ENCODE data around the gene SAMD9L. TPM values are rescaled to one million over a fixed set of nuclear protein-coding genes. Genes with fewer than 3 reads are reported as not detected.

SAMD9L gene
- total and polyA plus RNA-seq, 2 donors from 2014 or later, result 4.5 to 14.9 TPM

DNA sequence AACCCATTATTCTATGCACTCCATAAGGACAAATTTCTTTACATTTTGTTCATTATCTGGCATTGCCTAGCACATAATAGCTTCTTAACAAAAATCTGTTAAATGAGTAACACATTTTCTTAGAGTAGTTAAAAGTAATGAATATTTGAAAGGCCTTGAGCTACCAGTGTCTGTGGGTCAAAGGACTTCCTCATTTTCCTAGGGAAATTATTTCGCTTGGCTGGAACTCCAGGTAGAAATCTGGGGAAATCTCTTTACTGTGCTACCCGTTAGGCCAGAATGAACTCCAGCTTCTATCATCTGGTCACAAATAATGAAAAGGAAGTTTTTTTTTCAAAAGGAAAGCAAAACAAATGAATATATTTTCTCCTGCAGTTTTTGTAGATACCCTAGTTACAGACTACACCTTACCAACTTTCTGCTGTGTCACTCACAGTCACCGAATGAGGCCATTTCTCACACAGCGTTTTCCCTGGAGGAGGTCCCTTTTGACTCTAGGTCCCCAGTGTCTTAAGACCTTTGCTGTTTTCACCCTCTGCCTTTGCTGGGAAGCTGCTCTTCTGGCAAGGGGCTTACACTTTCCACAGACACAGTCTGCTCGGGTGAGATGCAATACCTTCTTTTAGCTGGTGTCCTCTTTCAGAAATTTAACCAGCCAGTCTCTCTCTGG lies 1.6 kb downstream of the SAMD9L start:
- no peak overlapping the region for H3K27ac ChIP-seq (ENCODE audit: low read depth in 2 of 2, low read length in 2 of 2)
- peak overlapping the region in 2 of 3 donors; percentile 77 to 86 for H3K4me3 ChIP-seq (ENCODE audit: low read length in 3 of 3)
- TF ChIP-seq, protein P1, sequence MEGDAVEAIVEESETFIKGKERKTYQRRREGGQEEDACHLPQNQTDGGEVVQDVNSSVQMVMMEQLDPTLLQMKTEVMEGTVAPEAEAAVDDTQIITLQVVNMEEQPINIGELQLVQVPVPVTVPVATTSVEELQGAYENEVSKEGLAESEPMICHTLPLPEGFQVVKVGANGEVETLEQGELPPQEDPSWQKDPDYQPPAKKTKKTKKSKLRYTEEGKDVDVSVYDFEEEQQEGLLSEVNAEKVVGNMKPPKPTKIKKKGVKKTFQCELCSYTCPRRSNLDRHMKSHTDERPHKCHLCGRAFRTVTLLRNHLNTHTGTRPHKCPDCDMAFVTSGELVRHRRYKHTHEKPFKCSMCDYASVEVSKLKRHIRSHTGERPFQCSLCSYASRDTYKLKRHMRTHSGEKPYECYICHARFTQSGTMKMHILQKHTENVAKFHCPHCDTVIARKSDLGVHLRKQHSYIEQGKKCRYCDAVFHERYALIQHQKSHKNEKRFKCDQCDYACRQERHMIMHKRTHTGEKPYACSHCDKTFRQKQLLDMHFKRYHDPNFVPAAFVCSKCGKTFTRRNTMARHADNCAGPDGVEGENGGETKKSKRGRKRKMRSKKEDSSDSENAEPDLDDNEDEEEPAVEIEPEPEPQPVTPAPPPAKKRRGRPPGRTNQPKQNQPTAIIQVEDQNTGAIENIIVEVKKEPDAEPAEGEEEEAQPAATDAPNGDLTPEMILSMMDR (IDR thresholded peaks at IDR 0.05; ENCODE audit: borderline replicate concordance, extremely low read depth, insufficient read depth), result no peak
- intact Hi-C loops (cut with DNase I), result no loop called here
- DNase-seq, result no peak
- H3K27me3 ChIP-seq (ENCODE audit: control insufficient read depth, insufficient read depth, low read length), result no peaks in the 10 kb centered on the region
- peak overlapping the region in 1 of 3 donors; percentile 48 for H3K9ac ChIP-seq (ENCODE audit: low read length in 3 of 3)
- no peaks in the 10 kb centered on the region for H3K9me3 ChIP-seq (ENCODE audit: control insufficient read depth in 2 of 3, insufficient read depth in 1 of 3, low read length in 3 of 3)
- peaks cover 0 to 23% (median 14%) of the 10 kb centered on the region in 3 donors for H3K36me3 ChIP-seq (ENCODE audit: control insufficient read depth in 2 of 3, insufficient read depth in 3 of 3, low read length in 3 of 3)
- H3K4me1 ChIP-seq (ENCODE audit: control insufficient read depth in 2 of 3, insufficient read depth in 2 of 3, low read depth in 1 of 3, low read length in 3 of 3), result peaks cover 0 to 8% (median 3%) of the 10 kb centered on the region in 3 donors
- no peak for FAIRE-seq

DNA sequence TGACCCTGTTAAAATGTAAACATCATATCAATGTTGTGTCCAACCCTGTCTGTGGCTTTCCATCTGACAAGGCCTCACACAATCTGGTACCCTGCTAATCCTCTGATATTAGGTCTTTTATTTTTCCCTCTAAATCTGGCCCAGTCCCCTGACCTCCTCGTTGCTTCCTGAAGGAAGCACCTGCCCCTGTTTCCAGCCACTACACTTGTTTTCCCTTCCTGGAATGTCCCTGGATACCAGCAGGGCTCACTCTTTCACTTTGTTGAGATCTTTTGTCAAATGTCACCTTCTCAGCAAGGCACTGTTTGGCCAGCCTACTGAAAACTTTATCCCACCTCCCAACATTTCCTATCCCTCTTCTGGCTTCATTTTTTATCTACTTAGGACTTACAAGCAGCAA lies 2.1 kb downstream of the SAMD9L start:
- Histone ChIP-seq H3K36me3 (ENCODE audit: control insufficient read depth in 2 of 3, insufficient read depth in 3 of 3, low read length in 3 of 3) (peaks cover 0 to 25% (median 17%) of the 10 kb centered on the region in 3 donors), H3K27ac (ENCODE audit: low read depth in 2 of 2, low read length in 2 of 2) (no peak overlapping the region), H3K27me3 (ENCODE audit: control insufficient read depth, insufficient read depth, low read length) (no peaks in the 10 kb centered on the region), H3K9me3 (ENCODE audit: control insufficient read depth in 2 of 3, insufficient read depth in 1 of 3, low read length in 3 of 3) (no peaks in the 10 kb centered on the region), H3K4me3 (ENCODE audit: low read length in 3 of 3) (no peak overlapping the region), H3K9ac (ENCODE audit: low read length in 3 of 3) (no peak overlapping the region), H3K4me1 (ENCODE audit: control insufficient read depth in 2 of 3, insufficient read depth in 2 of 3, low read depth in 1 of 3, low read length in 3 of 3) (peaks cover 0 to 8% (median 3%) of the 10 kb centered on the region in 3 donors)
- DNase-seq (peak in 1 of 5 donors; percentile 2), FAIRE-seq (no peak)
- TF ChIP-seq, protein P1 (IDR thresholded peaks at IDR 0.05; ENCODE audit: borderline replicate concordance, extremely low read depth, insufficient read depth), result no peak
- intact Hi-C loops (cut with DNase I), result no loop called here

DNA sequence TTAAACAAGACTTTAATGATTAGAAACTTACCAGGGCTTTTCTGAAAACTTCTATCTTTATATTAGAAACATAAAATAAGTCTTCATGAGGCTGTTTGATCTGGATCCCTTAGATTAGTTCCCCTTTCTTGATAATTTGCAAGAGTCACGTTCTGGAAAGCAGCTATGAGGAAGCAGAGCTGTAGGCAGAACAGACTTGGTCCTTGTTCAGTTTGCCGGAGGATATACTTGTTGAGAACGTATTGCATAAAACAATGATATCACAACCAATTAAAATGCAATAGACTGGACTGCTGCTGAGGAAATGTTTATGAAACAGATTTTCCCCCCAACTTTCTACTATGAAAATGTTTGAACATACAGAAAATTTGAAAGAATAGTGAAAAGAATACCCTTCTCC lies 2.8 kb downstream of the SAMD9L start:
- intact Hi-C loops (cut with DNase I), result no loop called here
- H3K27ac ChIP-seq (ENCODE audit: low read depth in 2 of 2, low read length in 2 of 2), result no peak overlapping the region
- no peak overlapping the region for H3K9ac ChIP-seq (ENCODE audit: low read length in 3 of 3)
- DNase-seq (no peak), FAIRE-seq (no peak)
- TF ChIP-seq, protein P1 (IDR thresholded peaks at IDR 0.05; ENCODE audit: borderline replicate concordance, extremely low read depth, insufficient read depth), result no peak
- H3K9me3 ChIP-seq (ENCODE audit: control insufficient read depth in 2 of 3, insufficient read depth in 1 of 3, low read length in 3 of 3), result no peaks in the 10 kb centered on the region
- H3K27me3 ChIP-seq (ENCODE audit: control insufficient read depth, insufficient read depth, low read length), result no peaks in the 10 kb centered on the region
- H3K4me3 ChIP-seq (ENCODE audit: low read length in 3 of 3), result no peak overlapping the region
- peaks cover 0 to 8% (median 3%) of the 10 kb centered on the region in 3 donors for H3K4me1 ChIP-seq (ENCODE audit: control insufficient read depth in 2 of 3, insufficient read depth in 2 of 3, low read depth in 1 of 3, low read length in 3 of 3)
- peaks cover 0 to 26% (median 19%) of the 10 kb centered on the region in 3 donors for H3K36me3 ChIP-seq (ENCODE audit: control insufficient read depth in 2 of 3, insufficient read depth in 3 of 3, low read length in 3 of 3)

Data from kidney (tissue), 14 donors.